Measurements from ENCODE around the gene FBLN1. TPM values are rescaled to one million over a fixed set of nuclear protein-coding genes. Genes with fewer than 3 reads are reported as not detected.

FBLN1 gene
- total and polyA plus RNA-seq, 2 of the 13 experiments (the other 11 are each of a cell fraction or from before 2014, with no cell fraction given): 37.3 to 103 TPM

- TF ChIP-seq, protein P1, sequence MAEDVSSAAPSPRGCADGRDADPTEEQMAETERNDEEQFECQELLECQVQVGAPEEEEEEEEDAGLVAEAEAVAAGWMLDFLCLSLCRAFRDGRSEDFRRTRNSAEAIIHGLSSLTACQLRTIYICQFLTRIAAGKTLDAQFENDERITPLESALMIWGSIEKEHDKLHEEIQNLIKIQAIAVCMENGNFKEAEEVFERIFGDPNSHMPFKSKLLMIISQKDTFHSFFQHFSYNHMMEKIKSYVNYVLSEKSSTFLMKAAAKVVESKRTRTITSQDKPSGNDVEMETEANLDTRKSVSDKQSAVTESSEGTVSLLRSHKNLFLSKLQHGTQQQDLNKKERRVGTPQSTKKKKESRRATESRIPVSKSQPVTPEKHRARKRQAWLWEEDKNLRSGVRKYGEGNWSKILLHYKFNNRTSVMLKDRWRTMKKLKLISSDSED (CRISPR knock-in tag; IDR thresholded peaks at IDR 0.05): no peak
Measured at GRCh38 chr22:45642986-45643385, 140.3 kb downstream of the FBLN1 start (continued).

DNA sequence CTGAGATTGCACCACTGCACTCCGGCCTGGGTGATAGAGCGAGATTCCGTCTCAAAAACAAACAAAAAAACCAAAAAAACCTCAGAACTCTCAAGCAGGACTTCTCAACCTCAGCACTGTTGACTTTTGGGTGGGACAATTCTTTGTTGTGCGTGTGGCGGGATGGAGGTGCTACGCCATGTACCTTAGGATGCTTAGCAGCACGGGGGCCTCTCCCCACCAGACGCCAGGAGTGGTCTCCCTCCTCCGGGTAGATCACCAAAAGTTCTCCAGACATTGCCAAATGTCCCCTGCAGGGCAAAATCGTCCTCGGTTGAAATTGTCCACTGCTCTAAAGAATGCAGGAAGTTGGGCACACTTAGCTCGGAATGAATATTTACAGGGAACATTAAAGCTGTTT lies 142.0 kb downstream of the FBLN1 start:
- Histone ChIP-seq H3K36me3 (replicated peaks in 1 of 2; ENCODE audit: control insufficient read depth in 1 of 2, insufficient read depth in 2 of 2, low read length in 2 of 2) (no peaks in the 10 kb centered on the region), H3K4me1 (ENCODE audit: insufficient read depth, low read length) (peaks cover 68% of the 10 kb centered on the region), H3K4me2 (ENCODE audit: low read depth, low read length) (peak overlapping the region; percentile 94), H3K27ac (ENCODE audit: extremely low read length, insufficient read depth, low read length) (no peak overlapping the region), H3K9ac (ENCODE audit: insufficient read depth, low read depth, low read length) (no peak overlapping the region), H2AFZ (ENCODE audit: low read length) (no peak overlapping the region), H3K9me3 (ENCODE audit: low read length) (no peaks in the 10 kb centered on the region), H3K4me3 (replicated peaks in 1 of 3; ENCODE audit: insufficient read depth in 1 of 3, low read depth in 2 of 3, low read length in 3 of 3) (peak overlapping the region in 1 of 3 experiments; percentile 70; a peak in 1 of 6 replicates), H4K20me1 (ENCODE audit: insufficient read depth, low read length) (no peaks in the 10 kb centered on the region), H3K27me3 (ENCODE audit: control insufficient read depth in 1 of 2, insufficient read depth in 2 of 2, low read length in 2 of 2) (no peaks in the 10 kb centered on the region; a peak in 1 of 5 replicates), H3K79me2 (ENCODE audit: insufficient read depth, low read length) (no peaks in the 10 kb centered on the region)
- CTCF ChIA-PET (ENCODE audit: low intra/inter-chr PET ratio, low total read pairs): interaction anchor here (1.8 kb wide), 1 partner anchor 219 kb away, joined by 6 read pairs; no protein-coding TSS in a partner anchor
- FAIRE-seq (no peak), DNase-seq (ENCODE audit: low spot score) (no peak), ATAC-seq (no peak)
- no TSS peak for BruUV-seq (replicated peaks)
- POLR2A ChIA-PET: no interaction called here
- in situ Hi-C loops (cut with HindIII; ENCODE audit: extremely low pct_ligation_motif_present, low pct_unique_long_range_greater_than_20kb): loop anchor here (5.0 to 25.0 kb wide), 3 partner anchors 67 to 468 kb away; no protein-coding TSS in a partner anchor
- 41% methylated on average over 12 of the region's 12 CpGs for WGBS (ENCODE audit: low lambda C conversion rate)
- intact Hi-C loops (cut with micrococcal nuclease; ENCODE audit: unreplicated experiment): loop anchor here (5.0 to 10.0 kb wide), 3 partner anchors 180 to 323 kb away; no protein-coding TSS in a partner anchor
- TF ChIP-seq RBAK (CRISPR knock-in tag; IDR thresholded peaks at IDR 0.05) (no peak), NFKB2 (CRISPR knock-in tag; IDR thresholded peaks at IDR 0.05; ENCODE audit: borderline replicate concordance) (0 out of 2 replicates have a peak, but pooled peaks have one; percentile 19), ZNF747 (CRISPR knock-in tag; IDR thresholded peaks at IDR 0.05; ENCODE audit: borderline replicate concordance) (no peak), ZNF790 (CRISPR knock-in tag; IDR thresholded peaks at IDR 0.05; ENCODE audit: borderline replicate concordance) (no peak), ZNF441 (CRISPR knock-in tag; IDR thresholded peaks at IDR 0.05; ENCODE audit: borderline replicate concordance) (peak; percentile 82), PAF1 (CRISPR knock-in tag; IDR thresholded peaks at IDR 0.05) (no peak), RXRB (CRISPR knock-in tag; IDR thresholded peaks at IDR 0.05; ENCODE audit: borderline replicate concordance) (no peak)
- TF ChIP-seq, protein P2, sequence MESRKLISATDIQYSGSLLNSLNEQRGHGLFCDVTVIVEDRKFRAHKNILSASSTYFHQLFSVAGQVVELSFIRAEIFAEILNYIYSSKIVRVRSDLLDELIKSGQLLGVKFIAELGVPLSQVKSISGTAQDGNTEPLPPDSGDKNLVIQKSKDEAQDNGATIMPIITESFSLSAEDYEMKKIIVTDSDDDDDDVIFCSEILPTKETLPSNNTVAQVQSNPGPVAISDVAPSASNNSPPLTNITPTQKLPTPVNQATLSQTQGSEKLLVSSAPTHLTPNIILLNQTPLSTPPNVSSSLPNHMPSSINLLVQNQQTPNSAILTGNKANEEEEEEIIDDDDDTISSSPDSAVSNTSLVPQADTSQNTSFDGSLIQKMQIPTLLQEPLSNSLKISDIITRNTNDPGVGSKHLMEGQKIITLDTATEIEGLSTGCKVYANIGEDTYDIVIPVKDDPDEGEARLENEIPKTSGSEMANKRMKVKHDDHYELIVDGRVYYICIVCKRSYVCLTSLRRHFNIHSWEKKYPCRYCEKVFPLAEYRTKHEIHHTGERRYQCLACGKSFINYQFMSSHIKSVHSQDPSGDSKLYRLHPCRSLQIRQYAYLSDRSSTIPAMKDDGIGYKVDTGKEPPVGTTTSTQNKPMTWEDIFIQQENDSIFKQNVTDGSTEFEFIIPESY (CRISPR knock-in tag; IDR thresholded peaks at IDR 0.05): peak; percentile 61; the same call in 1 of the 2 replicates

All from HepG2 (cell line).